GM19455 (cell line): ENCODE data around the gene FIBP.
A peak's percentile ranks its signal among the peaks of the same experiment; 100 is the strongest.

Experiments
- ATAC-seq: cut with Tn5 transposase; IDR thresholded peaks from one replicate; pipeline ENCODE4 v1.9.1; 2021; ENCODE audit not compliant: unreplicated experiment

The FIBP gene

GRCh38 chr11:65888163-65888814, at the start of gene FIBP:
Gene FIBP, minus strand, starts transcription at chr11:65888471. Its CDS starts 53 bp downstream, at chr11:65888418.
- ATAC-seq: peak; percentile 47

- ATAC-seq: no peak
These were observed 49.5 kb upstream of the FIBP start for GRCh38 chr11:65937766-65938165.

DNA sequence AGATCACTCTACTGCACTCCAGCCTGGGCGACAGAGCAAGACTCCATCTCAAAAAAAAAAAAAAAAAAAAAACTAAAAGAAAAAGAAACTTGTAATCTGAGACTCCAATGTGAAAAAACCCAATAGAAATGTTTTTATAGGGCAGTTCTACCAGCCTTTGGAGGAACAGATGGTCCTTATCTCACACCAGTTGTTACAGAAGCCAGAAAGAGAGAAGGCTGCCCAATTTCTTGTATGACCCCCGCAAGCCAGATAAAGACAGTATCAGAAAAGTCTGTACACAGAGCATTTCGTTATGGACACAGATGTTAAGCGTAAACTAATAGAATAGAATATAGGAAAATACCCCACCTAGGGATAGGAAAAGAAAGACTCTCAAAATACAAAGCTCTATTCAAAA, 45.7 kb upstream of the FIBP start:
- ATAC-seq: no peak

DNA sequence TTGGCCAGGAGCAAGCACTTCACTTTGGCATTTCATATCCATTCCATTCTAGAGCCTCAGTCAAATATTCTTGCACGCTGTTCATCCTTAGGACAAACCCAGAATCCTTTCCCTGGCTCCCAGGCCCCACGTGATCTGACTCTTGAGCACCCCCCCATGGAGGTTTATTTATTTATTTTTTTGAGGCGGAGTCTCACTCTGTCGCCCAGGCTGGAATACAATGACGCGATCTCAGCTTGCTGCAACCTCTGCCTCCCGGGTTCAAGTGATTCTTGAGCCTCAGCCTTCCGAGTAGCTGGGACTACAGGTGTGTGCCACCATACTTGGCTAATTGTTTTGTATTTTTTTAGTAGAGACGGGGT, 44.3 kb upstream of the FIBP start:
- ATAC-seq: no peak

DNA sequence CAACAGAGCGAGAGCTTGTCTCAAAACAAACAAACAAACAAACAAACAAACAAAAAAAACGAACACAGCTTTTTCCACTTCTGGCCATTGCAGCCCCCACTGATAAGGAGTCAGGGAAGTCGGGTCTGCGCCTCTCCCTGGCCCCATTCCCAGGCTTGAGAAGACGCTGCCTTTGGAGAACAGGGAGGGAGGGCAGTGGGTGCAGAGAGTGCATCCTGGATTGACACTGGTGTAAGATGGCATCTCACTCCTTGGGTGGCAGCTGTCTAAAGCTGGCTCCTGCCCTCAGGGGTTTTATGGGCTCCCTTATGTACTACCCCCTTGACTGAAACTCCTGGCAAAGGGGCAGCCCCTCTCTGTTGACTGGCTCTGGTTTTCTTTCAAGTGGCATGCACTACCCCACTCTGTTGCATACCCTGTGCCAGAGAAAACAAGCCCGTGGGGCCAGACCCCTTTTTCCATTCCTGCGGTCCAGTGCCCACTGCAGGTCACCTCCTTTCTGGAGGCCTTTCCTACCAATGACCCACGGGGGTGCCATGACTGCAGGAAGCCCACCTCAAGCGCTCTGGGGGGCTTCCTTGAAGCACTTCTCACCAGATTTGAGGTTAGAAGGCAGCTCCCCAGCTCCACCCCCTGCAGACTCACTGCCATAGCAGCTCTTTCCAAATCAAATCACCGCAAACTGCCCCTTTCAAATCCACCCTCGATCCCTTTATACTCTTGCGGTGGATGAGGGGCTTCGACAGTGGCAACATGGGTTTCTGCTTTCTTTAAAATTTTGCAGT, 43.7 kb upstream of the FIBP start:
- ATAC-seq: no peak

DNA sequence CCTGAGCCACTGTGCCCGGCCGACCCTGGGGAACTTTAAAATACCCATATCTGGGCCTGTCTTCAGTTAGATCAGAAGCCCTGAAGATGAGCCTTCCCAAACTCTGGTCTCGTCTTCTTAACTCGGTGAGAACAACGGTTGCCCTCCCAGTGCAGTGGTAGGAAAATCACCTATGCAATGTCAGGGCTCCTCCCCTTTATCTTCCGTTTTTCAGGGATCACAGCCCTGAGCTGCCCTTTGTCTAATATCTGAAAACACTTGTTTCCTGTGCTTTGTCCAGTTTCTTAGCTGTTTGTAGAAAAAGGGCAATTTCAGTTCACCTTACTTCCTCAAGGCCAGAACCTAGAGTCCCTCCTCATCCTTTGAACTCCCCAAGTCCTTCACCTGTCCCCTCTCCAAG, 40.4 kb upstream of the FIBP start:
- ATAC-seq: no peak

GRCh38 chr11:65927904-65928397, 39.7 kb upstream of the FIBP start:
- ATAC-seq: no peak

GRCh38 chr11:65925397-65925796, 37.1 kb upstream of the FIBP start:
- ATAC-seq: no peak

GRCh38 chr11:65922565-65922964, 34.3 kb upstream of the FIBP start:
- no peak for ATAC-seq

DNA sequence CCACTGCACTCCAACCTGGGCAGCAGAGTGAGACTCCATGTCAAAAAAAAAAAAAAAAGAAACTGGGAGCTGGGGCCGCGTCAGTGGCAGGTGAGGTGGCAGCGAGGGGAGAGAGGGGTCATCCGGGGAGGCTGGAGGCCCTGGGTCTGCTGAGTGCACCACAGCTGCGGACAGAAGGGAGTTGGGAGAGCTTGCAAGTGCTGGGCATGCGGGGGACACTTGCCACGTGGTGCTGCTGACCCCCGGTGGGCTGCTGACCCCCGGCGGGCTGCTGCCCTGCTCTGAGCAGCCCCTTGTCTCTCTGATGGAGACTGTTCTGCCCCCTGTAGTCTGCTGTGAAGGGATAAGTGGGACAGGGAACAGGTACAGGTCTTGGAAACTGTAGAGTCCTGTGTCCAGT, 33.6 kb upstream of the FIBP start:
- no peak for ATAC-seq

GRCh38 chr11:65921033-65921555, 32.8 kb upstream of the FIBP start:
- ATAC-seq: no peak

- no peak for ATAC-seq
These were observed 32.1 kb upstream of the FIBP start for GRCh38 chr11:65920372-65920802.

GRCh38 chr11:65919573-65920371, 31.5 kb upstream of the FIBP start:
- ATAC-seq: peak; percentile 36

DNA sequence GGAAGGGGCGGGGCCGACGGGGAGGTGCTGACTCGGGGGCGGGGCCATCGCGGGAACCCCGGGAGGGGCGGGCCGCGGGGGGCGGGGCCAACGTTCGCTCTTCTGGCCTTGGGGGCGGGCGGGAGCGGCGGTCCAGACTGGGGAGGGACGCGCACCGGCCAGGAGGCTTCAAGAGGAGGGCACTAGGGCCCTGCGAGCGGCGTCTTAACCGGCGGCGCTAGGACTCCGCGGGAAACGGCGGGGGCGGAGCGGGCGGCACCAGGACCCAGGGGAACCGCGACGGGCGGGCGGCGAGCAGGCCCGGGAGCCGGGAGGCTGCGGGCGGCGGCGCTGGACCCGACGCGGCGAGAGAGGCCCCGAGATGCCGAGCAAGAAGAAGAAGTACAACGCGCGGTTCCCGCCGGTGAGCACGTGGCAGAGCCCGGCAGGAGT, 30.9 kb upstream of the FIBP start, which contains the start of gene DRAP1:
Gene DRAP1 (plus strand): TSS at position 286 of the 432 bp plus-strand sequence. CDS start 76 bp downstream, at position 362.
- peak; percentile 83 for ATAC-seq

DNA sequence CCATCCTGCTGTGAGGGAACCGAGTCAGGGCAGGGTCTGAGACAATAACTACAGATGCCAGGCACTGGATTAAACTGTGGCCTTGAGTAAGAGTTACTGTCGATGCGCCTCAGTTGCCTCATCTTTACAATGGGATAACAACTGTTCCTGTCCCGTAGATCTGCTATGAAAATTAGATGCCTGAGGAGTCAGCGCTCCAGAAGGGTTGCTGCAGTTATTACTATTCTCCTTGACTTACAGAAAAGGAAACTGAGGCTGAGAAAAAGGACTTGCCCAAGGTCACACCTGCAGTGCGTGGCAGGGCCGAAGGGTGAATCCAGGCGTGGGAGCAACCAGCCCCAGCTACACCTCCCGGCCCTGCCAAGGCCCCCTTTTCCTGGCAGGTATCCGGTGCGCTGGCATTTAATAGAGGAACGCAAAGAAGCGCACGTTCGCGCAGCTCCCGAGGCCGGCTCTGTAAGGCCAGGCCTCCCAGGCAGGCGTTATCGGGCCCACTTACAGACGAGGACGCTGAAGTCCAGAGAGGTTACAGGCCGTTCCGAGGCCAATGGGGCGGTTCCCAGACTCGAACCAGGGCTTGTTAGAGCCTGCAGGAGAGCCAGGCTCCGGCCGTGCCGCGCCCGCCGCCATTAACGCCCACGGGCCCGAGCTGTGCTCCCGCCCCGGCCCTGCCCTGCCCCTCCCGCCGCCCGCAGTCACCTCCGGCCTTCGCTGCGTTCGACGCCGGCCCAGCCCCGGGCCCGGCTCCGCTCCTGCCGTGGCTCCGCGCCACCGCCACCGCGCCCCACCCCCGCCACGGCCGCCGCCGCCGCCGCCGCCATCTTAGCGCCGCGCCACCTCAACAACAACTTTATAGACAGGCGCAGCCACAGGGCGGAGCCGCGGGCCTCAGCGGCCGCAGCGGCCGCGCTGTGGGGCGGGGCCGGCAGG, 30.2 kb upstream of the FIBP start, which contains the start of gene C11orf68:
Gene C11orf68 (minus strand): TSS at position 852 of the 930 bp plus-strand sequence. CDS start 31 bp downstream, at position 821.
- ATAC-seq: peak; percentile 51

GRCh38 chr11:65917434-65918210, 29.4 kb upstream of the FIBP start:
- ATAC-seq: no peak

DNA sequence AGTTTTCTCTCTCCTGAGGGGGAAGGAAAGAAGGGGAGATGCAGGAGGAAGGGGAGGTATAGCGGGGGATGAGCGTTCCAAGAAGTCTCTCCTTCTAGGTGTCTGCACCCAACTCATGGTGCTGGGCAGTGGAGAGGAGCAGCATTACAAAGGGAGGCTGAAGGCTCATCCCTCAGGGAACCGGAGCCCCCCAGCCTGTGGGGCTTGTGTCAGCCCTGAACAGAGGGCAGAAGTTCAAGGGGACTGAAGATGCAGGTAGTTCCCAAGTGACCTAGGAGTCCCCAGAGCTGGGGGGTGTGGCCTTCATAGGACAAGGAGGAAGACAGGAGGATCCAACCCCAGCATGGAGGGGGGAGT, 28.8 kb upstream of the FIBP start:
- ATAC-seq: no peak

DNA sequence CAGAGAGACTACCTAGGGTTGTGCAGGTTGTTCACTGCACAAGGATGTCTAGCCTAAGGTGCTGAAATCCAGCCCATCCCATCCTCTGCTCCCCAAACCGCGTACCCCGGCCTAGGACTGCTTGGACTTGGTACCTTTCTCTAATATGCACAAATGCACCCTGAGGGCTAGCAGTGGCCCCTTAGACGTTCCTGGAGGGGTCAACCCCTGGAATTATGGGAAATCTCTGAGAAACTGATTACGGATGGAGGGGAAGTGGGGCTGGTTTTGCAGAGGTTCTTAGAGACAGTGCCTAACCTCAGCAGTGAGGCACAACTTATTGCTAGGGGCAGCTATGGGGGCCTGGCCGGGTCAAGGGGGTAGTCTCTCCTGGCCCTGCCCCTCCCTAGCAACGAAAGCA, 28.1 kb upstream of the FIBP start:
- no peak for ATAC-seq

DNA sequence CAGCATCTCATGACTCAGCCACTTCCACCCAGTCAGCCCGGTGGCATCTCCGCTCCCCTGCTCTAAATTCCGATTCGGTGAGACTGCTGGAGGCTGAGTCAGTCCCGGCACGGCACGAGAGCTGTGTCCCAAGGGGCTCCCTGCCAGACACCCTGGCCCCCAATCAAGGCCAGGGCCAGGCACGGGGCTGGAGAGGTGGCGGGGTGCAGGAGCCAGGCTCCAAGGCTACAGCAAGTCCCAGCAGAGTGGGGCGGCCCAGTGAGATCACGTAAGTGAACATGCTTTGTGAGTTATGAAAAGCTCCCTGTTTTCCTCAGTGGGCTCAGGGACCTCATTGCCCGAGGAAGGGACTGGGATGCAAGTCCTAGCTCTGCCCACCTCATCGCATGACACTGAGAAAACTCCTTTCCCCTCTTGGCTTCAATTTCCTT, 27.6 kb upstream of the FIBP start:
- ATAC-seq: no peak
